GM21576 (cell line): Measurements from ENCODE around the gene FANCE.
"Not testable (repeated sequence)": the region's sequence is repeated elsewhere in the genome, so short reads cannot be mapped to it uniquely, and the experiment has no call there.

Experiments used
- ATAC-seq: cut with Tn5 transposase; IDR thresholded peaks from one replicate; pipeline ENCODE4 v1.9.1; 2021; ENCODE audit warnings: mild to moderate bottlenecking, moderate library complexity; ENCODE audit not compliant: unreplicated experiment

The FANCE gene

GRCh38 chr6:35429463-35429862, 22.7 kb upstream of the FANCE start:
- ATAC-seq: no peak

GRCh38 chr6:35432291-35432690, 19.8 kb upstream of the FANCE start:
- no peak for ATAC-seq

- ATAC-seq: not testable (repeated sequence)
Observed at GRCh38 chr6:35432702-35433101, 19.4 kb upstream of the FANCE start.

- no peak for ATAC-seq
Observed at GRCh38 chr6:35435074-35435837, 16.9 kb upstream of the FANCE start.

GRCh38 chr6:35436071-35436857, 15.9 kb upstream of the FANCE start:
- no peak for ATAC-seq

GRCh38 chr6:35438378-35439065, 13.6 kb upstream of the FANCE start:
- ATAC-seq: not testable (repeated sequence)

GRCh38 chr6:35439308-35439707, 12.8 kb upstream of the FANCE start:
- no peak for ATAC-seq

GRCh38 chr6:35441205-35441604, 10.9 kb upstream of the FANCE start:
- no peak for ATAC-seq

GRCh38 chr6:35441642-35442041, 10.5 kb upstream of the FANCE start:
- ATAC-seq: no peak

GRCh38 chr6:35442693-35443092, 9.4 kb upstream of the FANCE start:
- no peak for ATAC-seq

GRCh38 chr6:35443341-35444030, 8.7 kb upstream of the FANCE start:
- ATAC-seq: no peak

- no peak for ATAC-seq
Observed at GRCh38 chr6:35445691-35446090, 6.4 kb upstream of the FANCE start.

- no peak for ATAC-seq
Observed at GRCh38 chr6:35448191-35448590, 3.9 kb upstream of the FANCE start.

- no peak for ATAC-seq
Observed at GRCh38 chr6:35449287-35449881, 2.8 kb upstream of the FANCE start.

- no peak for ATAC-seq
Observed at GRCh38 chr6:35451354-35452182, 570 bp upstream of the FANCE start.

- ATAC-seq: no peak
Observed at GRCh38 chr6:35453236-35453635, 1.1 kb downstream of the FANCE start.

- ATAC-seq: no peak
Observed at GRCh38 chr6:35454391-35455110, 2.4 kb downstream of the FANCE start.

GRCh38 chr6:35457907-35458306, 5.8 kb downstream of the FANCE start:
- no peak for ATAC-seq

GRCh38 chr6:35461270-35461669, 9.1 kb downstream of the FANCE start:
- no peak for ATAC-seq
